RWPE2 (cell line): ENCODE measurements around the gene ELP4.

Experiments
- ATAC-seq: fragments of 200-7000 bp; cut with Tn5 transposase; 3 replicates; pipeline ENCODE4 v1.9.1; 2021; ENCODE audit warnings: low read depth
- DNase-seq: peaks from one replicate; pipeline ENCODE4 v3.0.0-alpha.2; 2020; ENCODE audit warnings: low spot score
- H3K27ac ChIP-seq: fragments of 450-650 bp; 2 replicates; pipeline ENCODE4 v1.5.1; 2017; ENCODE audit warnings: mild to moderate bottlenecking; ENCODE audit not compliant: poor library complexity, severe bottlenecking
- H3K27me3 ChIP-seq: fragments of 250-450 bp; sonication (Bioruptor Pico); 2 replicates; pipeline ENCODE4 v1.5.1; 2021; ENCODE audit warnings: mild to moderate bottlenecking, moderate library complexity; ENCODE audit not compliant: insufficient read depth, poor library complexity, severe bottlenecking
- H3K36me3 ChIP-seq: fragments of 250-450 bp; sonication (Bioruptor Pico); 2 replicates; pipeline ENCODE4 v1.5.1; 2020; ENCODE audit warnings: low read depth, mild to moderate bottlenecking, moderate library complexity
- H3K4me1 ChIP-seq: fragments of 250-450 bp; sonication (Bioruptor Pico); 2 replicates; pipeline ENCODE4 v1.5.1; 2021; ENCODE audit warnings: mild to moderate bottlenecking, moderate library complexity; ENCODE audit not compliant: insufficient read depth, poor library complexity, severe bottlenecking
- H3K4me3 ChIP-seq: fragments of 250-450 bp; sonication (Bioruptor Pico); 2 replicates; pipeline ENCODE4 v1.5.1; 2021; ENCODE audit warnings: mild to moderate bottlenecking, moderate library complexity; ENCODE audit not compliant: severe bottlenecking
- H3K9me3 ChIP-seq: fragments of 250-450 bp; sonication (Bioruptor Pico); 2 replicates; pipeline ENCODE4 v1.5.1; 2021; ENCODE audit warnings: mild to moderate bottlenecking, moderate library complexity; ENCODE audit not compliant: severe bottlenecking
- CTCF ChIP-seq: fragments of 450-650 bp; IDR thresholded peaks from one replicate; pipeline ENCODE4 v1.5.1; 2017; ENCODE audit warnings: mild to moderate bottlenecking, moderate library complexity; ENCODE audit not compliant: poor library complexity, severe bottlenecking

The ELP4 gene

GRCh38 chr11:31617246-31617645 is 107.7 kb downstream of the ELP4 start:
- Histone ChIP-seq H3K36me3 (no peaks in the 10 kb centered on the region), H3K4me3 (no peak overlapping the region), H3K27me3 (no peaks in the 10 kb centered on the region), H3K9me3 (no peaks in the 10 kb centered on the region), H3K4me1 (no peaks in the 10 kb centered on the region), H3K27ac (no peak overlapping the region)
- DNase-seq (no peak), ATAC-seq (no peak)
- no peak for TF ChIP-seq CTCF

- no peak for ATAC-seq
- no peak overlapping the region for H3K27ac ChIP-seq
- H3K9me3 ChIP-seq, result no peaks in the 10 kb centered on the region
- no peak for TF ChIP-seq CTCF
- H3K27me3 ChIP-seq, result no peaks in the 10 kb centered on the region
- no peaks in the 10 kb centered on the region for H3K4me1 ChIP-seq
- H3K4me3 ChIP-seq, result no peak overlapping the region
- DNase-seq, result no peak
- no peaks in the 10 kb centered on the region for H3K36me3 ChIP-seq
Measured at GRCh38 chr11:31619980-31620379, 110.4 kb downstream of the ELP4 start.

GRCh38 chr11:31620434-31620833 is 110.9 kb downstream of the ELP4 start:
- no peak overlapping the region for H3K4me3 ChIP-seq
- no peaks in the 10 kb centered on the region for H3K4me1 ChIP-seq
- no peak for DNase-seq
- H3K27ac ChIP-seq, result no peak overlapping the region
- no peaks in the 10 kb centered on the region for H3K9me3 ChIP-seq
- no peaks in the 10 kb centered on the region for H3K27me3 ChIP-seq
- no peak for TF ChIP-seq CTCF
- 0 out of 3 replicates have a peak, but pooled peaks have one; percentile 19 for ATAC-seq
- H3K36me3 ChIP-seq, result no peaks in the 10 kb centered on the region

DNA sequence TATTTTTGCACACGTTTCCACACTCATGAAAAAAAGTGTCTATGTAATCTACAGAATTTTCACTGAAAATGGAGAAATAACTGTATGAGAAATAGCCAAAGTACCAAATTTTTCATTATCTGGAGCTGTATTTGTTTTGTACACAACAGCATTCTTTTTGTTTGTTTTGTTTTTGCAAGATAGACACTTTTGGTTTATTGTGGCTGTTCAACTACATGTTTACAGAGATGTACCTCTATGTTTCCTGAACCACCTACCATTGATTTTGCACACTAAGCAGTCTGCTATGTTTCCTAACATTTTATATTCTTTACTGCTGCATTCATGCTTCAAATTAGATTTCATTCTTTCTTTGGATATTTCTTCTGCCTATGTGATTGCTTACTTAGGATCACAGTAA is 116.3 kb downstream of the ELP4 start:
- H3K27me3 ChIP-seq, result no peaks in the 10 kb centered on the region
- no peaks in the 10 kb centered on the region for H3K36me3 ChIP-seq
- TF ChIP-seq CTCF, result no peak
- DNase-seq, result no peak
- H3K4me1 ChIP-seq, result no peaks in the 10 kb centered on the region
- H3K4me3 ChIP-seq, result no peak overlapping the region
- no peak overlapping the region for H3K27ac ChIP-seq
- H3K9me3 ChIP-seq, result no peaks in the 10 kb centered on the region
- ATAC-seq, result no peak

- H3K9me3 ChIP-seq, result no peaks in the 10 kb centered on the region
- DNase-seq, result no peak
- H3K4me1 ChIP-seq, result no peaks in the 10 kb centered on the region
- H3K27ac ChIP-seq, result no peak overlapping the region
- no peak overlapping the region for H3K4me3 ChIP-seq
- no peaks in the 10 kb centered on the region for H3K27me3 ChIP-seq
- no peak for ATAC-seq
- no peak for TF ChIP-seq CTCF
- H3K36me3 ChIP-seq, result no peaks in the 10 kb centered on the region
Measured at GRCh38 chr11:31628111-31628510, 118.5 kb downstream of the ELP4 start.
